ENCODE data around the gene SAMD3.
"Not testable (repeated sequence)": the region's sequence is repeated elsewhere in the genome, so short reads cannot be mapped to it uniquely, and the experiment has no call there.

SAMD3 gene

DNA sequence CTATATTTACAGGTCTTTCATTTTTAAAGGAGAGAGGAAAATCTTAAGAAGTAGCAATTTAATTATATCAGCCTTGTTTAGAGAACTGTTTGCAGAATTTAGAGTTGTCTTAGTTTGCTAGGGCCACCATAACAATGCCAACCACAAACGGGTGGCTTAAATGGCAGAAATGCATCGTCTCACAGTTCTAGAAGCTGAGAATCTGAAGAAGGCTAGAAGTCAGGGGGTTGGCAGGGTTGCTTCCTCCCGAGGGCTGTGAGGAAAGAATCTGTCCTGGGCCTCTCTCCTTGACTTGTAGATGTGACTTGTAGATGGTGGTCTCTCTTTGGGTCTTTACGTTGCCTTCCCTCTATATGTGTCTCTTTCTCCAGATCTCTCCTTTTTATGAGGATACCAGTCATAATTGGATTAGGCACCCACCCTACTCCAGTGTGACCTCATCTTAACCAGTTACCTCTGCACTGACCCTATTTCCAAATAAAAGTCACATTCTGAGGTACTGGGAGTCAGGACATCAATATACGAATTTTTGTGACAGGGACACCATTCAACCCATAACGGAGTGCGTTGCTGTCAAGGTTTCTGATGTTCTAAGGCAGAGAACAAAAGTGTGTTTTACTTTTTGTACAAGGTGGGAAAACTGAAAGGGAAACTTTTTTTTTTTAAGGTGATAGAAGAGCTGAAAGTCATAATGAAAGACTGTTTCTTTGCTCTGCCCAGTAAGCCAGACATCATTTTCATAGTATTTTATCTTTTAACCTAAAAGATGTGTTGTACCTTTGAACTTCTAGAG lies 84.4 kb downstream of the SAMD3 start:
- no peak for DNase-seq (ENCODE audit: low read depth in 2 of 2, low spot score in 1 of 2)

- no peak for DNase-seq (ENCODE audit: low read depth in 2 of 2, low spot score in 1 of 2)
Measured at GRCh38 chr6:130136798-130137197, 86.0 kb downstream of the SAMD3 start.

DNA sequence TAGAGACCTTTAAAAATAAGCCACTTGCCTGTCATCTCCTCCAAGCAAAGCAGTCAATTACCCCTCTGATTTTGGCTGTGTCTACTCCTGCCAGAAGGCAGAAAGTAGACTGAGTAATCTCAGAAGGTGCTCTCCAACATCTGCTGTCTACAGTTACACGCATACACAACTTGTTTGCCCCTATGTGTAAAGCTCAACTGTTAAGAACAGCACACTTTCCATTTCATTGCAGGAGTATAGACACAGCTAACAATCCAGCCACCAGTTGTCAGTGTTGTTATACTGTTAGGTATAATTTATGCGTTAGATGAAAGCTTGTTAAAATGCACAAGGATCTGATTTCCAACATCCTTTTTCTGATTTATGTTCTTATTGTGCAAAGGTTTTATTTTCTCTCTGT lies 88.2 kb downstream of the SAMD3 start:
- DNase-seq (ENCODE audit: low read depth in 2 of 2, low spot score in 1 of 2) = no peak

DNA sequence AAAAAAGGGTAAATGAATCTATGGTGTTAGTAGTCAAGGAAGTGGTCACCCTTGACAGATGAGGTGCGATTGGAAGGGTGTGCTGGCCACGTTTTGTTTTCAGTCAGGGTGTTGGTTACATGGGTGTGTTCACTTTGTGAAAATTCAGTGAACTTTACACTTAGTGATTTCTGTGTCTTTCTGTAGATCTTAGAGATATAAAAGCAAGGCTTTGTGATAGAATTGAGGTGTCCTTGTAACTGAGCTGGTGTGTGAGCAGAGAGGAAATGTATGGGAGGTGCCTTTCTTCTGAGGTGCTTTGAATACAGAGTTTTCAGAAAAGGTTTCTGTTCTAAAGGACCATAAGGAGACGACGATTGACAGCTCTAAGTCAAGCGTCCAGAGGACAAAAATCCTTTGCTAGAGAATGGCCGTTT lies 90.5 kb downstream of the SAMD3 start:
- DNase-seq (ENCODE audit: low read depth in 2 of 2, low spot score in 1 of 2) = no peak

DNA sequence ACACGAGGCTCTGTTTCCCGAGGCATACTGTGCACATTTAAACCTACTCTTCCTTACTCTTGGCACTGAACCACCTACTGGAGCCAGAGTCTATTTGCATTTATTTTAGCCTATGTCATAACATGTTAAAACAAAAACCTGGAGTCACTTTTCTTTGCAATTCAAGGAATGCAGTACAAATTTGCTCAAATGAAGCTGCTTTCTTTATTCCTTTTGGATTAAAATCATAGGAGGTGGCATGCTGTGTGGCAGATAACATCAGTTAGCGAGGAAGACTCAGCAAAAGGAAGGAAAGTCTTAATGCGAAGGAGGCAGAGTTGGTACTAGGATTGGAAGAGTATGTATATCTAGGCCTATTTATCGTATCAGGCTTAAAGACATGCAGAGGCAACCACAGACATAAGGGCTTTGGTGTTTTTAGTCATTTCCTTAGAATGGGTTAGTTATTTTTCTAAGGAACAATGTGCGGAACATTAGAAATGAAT lies 92.9 kb downstream of the SAMD3 start:
- no peak for DNase-seq (ENCODE audit: low read depth in 2 of 2, low spot score in 1 of 2)

DNA sequence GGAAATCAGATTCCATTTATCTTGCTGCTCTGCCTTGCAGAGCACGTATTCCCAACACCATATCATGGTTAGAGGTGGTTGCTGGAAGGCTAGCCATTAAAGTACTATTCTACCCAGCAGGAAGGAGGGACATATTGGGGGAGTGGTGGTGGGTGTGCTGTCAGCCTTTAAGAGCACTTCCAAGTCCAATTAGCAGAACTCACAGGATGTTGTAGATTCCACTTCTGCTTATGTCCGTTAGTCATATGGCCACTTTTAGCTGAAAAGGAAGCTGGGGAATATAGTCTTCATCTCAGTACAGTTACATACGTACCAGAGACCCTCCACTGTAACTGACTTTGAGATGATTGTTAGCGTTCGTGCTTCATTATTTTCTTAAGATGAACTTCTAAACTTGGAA lies 94.4 kb downstream of the SAMD3 start:
- no peak for DNase-seq (ENCODE audit: low read depth in 2 of 2, low spot score in 1 of 2)

DNA sequence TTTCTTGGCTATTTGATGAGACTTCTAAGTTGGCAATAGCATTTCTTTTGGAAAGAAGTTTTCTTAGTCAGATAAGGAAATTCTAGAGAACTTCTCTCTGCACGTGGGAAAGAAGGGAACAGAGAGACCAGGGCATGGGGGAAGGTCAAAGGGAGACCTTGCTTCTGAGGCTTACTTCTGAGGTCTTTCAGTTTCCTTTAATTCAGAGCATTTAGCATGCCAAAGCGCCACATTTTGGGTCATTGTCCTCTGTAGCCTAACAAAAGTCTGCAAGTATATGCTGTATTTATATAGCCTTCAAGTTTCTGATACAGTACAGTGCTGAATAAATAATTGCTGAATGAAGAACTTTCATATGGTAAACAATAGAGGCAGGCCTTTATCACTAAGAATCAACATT lies 95.6 kb downstream of the SAMD3 start:
- no peak for DNase-seq (ENCODE audit: low read depth in 2 of 2, low spot score in 1 of 2)

DNA sequence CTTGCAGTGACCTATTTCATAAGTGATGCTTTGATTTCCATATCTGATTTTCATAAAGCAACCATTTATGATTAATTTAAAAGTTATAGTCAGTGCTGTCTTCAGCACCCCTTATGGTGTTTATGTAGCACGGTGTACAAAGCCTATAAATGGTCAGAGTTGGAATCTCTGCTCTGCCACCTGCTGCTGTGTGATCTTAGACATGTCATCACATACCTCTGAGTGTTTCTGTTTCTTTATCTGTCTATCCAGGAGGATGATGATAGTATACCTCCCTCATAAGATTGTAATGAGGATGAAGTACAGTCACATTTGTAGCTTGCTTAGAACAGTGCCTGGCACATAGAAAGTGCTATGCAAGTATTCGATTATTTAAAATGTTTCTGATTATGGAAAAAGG lies 100.5 kb downstream of the SAMD3 start:
- DNase-seq (ENCODE audit: low read depth in 2 of 2, low spot score in 1 of 2) = no peak

- DNase-seq (ENCODE audit: low read depth in 2 of 2, low spot score in 1 of 2) = no peak
Measured at GRCh38 chr6:130120731-130121130, 102.0 kb downstream of the SAMD3 start.

DNA sequence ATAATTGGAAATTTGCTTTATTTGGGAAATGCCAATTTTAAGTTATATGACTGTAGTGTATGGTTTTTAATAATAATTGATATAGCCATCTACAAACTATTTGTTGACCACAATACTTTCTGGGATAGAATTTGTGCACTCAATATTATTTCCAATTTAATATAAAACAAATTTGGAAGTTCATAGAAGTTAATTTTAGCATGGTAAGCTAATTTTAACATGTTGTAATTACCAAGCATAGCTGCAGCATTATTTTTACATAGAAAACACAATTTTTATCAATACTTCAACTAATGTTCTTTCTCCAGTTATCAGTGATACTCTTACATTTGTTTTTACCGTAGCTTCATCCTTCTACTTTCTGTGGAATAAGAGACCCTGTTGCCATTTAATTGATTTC lies 103.5 kb downstream of the SAMD3 start:
- DNase-seq (ENCODE audit: low read depth in 2 of 2, low spot score in 1 of 2) = no peak

GRCh38 chr6:130118236-130118635 lies 104.5 kb downstream of the SAMD3 start:
- DNase-seq (ENCODE audit: low read depth in 2 of 2, low spot score in 1 of 2) = no peak

DNA sequence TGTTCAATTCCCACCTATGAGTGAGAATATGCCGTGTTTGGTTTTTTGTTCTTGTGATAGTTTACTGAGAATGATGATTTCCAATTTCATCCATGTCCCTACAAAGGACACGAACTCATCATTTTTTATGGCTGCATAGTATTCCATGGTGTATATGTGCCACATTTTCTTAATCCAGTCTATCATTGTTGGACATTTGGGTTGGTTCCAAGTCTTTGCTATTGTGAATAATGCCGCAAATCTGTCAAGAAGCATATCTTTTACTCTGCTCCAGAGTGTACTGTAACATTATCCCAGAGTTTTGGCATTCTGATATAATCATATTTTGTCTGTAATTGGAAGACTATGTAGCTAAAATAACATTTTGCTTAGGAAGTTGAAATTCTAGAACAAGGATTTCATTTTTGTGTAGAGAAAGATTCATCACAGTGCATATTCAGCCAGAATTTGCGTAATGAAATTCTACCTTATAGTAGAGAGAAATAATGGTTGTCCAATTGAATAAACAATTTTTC lies 105.5 kb downstream of the SAMD3 start:
- not testable (repeated sequence) for DNase-seq (ENCODE audit: low read depth in 2 of 2, low spot score in 1 of 2)

DNA sequence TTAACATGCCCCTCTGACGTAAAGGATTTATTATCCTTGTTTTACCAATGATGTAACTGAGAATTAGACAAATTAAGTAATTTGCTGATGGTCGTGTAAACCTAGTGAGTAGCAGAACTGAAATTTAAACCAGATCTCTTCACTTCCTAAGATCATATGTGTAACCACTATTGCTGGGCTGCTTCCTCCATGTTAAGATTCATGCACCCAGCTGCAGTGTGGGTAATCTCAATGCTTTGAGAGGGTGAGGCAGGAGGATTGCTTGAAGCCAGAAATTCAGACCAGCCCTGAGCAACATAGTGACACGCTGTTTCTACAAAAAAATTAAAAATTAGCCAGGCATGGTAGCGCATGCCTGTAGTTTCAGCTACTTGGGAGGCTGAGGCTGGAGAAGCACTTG lies 106.5 kb downstream of the SAMD3 start:
- DNase-seq (ENCODE audit: low read depth in 2 of 2, low spot score in 1 of 2) = no peak

GRCh38 chr6:130115036-130115435 lies 107.7 kb downstream of the SAMD3 start:
- DNase-seq (ENCODE audit: low read depth in 2 of 2, low spot score in 1 of 2) = no peak

DNA sequence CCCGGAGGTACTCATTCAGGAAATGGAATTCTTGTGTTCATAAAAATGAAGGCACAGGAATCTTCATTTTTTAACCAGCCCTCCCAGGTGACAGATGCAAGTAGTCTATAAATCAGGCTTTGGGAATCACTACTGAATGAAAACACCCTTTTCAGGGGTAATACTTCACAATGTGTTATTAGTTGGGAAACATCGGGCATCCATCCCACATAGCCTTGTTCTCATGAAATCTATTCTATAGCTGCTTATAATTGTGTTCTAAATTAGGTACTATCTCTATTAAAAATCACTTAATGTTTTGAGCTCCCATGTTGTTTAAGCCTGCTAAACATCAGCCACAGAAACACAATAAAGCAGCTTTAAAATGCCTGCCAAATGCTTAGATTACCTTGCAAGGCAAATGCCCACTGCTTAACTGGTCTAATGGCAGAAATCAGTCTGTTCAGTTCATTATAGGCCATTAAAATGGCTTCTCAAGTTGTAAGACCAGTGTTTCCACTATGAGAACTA lies 109.5 kb downstream of the SAMD3 start:
- DNase-seq (ENCODE audit: low read depth in 2 of 2, low spot score in 1 of 2) = no peak

- DNase-seq (ENCODE audit: low read depth in 2 of 2, low spot score in 1 of 2) = no peak
Measured at GRCh38 chr6:130111031-130111430, 111.7 kb downstream of the SAMD3 start.

DNA sequence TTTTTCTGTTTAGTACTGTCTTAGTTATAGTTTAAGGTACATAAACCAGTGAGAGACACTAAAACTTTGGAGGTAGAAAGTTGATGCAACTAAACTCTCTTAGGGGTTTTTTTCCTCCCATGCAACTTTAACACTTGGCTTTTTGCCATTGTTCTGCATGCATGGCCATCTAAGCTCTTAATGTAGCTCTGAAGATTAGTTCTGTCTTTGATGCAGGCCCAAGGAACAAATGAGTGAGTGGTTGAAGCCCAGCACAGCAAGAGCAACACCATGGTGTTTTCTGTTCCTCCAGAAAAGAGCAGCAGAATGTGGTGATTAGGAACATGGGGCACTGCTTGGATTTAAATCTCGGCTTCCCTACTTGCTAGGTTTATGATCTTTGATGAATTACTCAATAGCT lies 115.0 kb downstream of the SAMD3 start:
- no peak for DNase-seq (ENCODE audit: low read depth in 2 of 2, low spot score in 1 of 2)

GRCh38 chr6:130105996-130106704 lies 116.6 kb downstream of the SAMD3 start:
- no peak for DNase-seq (ENCODE audit: low read depth in 2 of 2, low spot score in 1 of 2)

GRCh38 chr6:130099119-130099518 lies 123.6 kb downstream of the SAMD3 start:
- no peak for DNase-seq (ENCODE audit: low read depth in 2 of 2, low spot score in 1 of 2)

DNA sequence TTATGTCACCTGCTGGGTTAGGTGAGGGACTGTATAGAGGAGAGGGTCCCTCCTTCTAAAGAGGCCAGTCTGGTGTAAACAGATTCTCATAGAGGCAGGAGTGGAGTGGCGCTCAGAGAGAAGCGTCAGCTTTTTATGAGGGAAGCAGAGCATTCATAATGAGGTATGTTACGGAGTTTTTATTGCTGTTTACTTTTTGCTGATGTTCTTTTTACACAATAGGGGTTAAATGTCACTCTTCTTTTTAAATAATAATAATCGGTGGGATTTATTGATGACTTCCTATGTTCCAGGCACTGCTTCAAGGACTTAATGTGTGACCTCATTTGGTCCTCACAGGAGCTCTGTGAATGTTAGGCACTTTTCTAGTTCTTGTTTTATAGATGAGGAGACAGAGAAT lies 124.4 kb downstream of the SAMD3 start:
- no peak for DNase-seq (ENCODE audit: low read depth in 2 of 2, low spot score in 1 of 2)

Measured in stimulated activated CD8-positive, alpha-beta memory T cell treated with anti-CD3 and anti-CD28 coated beads, Interleukin-4, amount 100 ng/mL, for 4 hours (primary cell).